Uterus (tissue), 4 donors: Measurements from ENCODE around the gene RSRC1. TPM values are rescaled to one million over a fixed set of nuclear protein-coding genes. Genes with fewer than 3 reads are reported as not detected.

Experiments used
- DNase-seq, 2 donors: peaks; one replicate each; pipeline ENCODE4 v3.0.0-alpha.2; 2019 to 2020
- H3K27ac ChIP-seq, 2 donors: fragments of 200-600 bp; sonication (generic); 1 replicate in 1 of 2; 2 replicates in 1 of 2; pipeline ENCODE4 v1.5.1; 2016 to 2018
- H3K27me3 ChIP-seq, 2 donors: fragments of 200-600 bp; sonication (generic); one replicate each; pipeline ENCODE4 v1.5.1; 2018 to 2019; ENCODE audit warnings: control low read depth in 1 of 2
- H3K36me3 ChIP-seq, 2 donors: fragments of 200-600 bp; sonication (generic); one replicate each; pipeline ENCODE4 v1.5.1; 2019; ENCODE audit warnings: control low read depth in 1 of 2
- H3K4me1 ChIP-seq, 2 donors: fragments of 200-600 bp; sonication (generic); one replicate each; pipeline ENCODE4 v1.5.1; 2018 to 2019; ENCODE audit warnings: control low read depth in 1 of 2
- H3K4me3 ChIP-seq, 2 donors: fragments of 200-600 bp; sonication (generic); 1 replicate in 1 of 2; 2 replicates in 1 of 2; pipeline ENCODE4 v1.5.1; 2018 to 2019; ENCODE audit warnings: mild to moderate bottlenecking in 1 of 2
- H3K9me3 ChIP-seq, 2 donors: fragments of 200-600 bp; sonication (generic); one replicate each; pipeline ENCODE4 v1.5.1; 2019; ENCODE audit warnings: control low read depth in 1 of 2
- POLR2A ChIP-seq, 2 donors: fragments of 450-650 bp; IDR thresholded peaks; one replicate each; pipeline ENCODE4 v1.6.1; 2016; ENCODE audit warnings: antibody characterized with exemption in 2 of 2, mild to moderate bottlenecking in 1 of 2, moderate library complexity in 1 of 2
- intact Hi-C: fragments of 100-400 bp; cut with DNase I; formaldehyde crosslinking; loops from one replicate; pipeline ENCODE4 v1.15.1; 2023; ENCODE audit warnings: low total_unique reads
- total RNA-seq, 4 donors: library from RNA; depleted of rRNA in 3 of 4; stranded (reverse); fragments of >200 nt in 3 of 4; gene quantifications; one replicate each; pipeline versions ENCODE4 v1.1.0 to v1.2.4, GENCODE V29; 2014 to 2023
- TF ChIP-seq, protein P1 (sequence below), 4 experiments: fragments of 200-600 bp in 2 of 4; fragments of 450-650 bp in 2 of 4; sonication (generic) in 2 of 4; IDR thresholded peaks; one replicate each; pipeline ENCODE4 v1.5.1; 2016 to 2019; ENCODE audit warnings: antibody characterized with exemption in 4 of 4, mild to moderate bottlenecking in 2 of 4, moderate library complexity in 1 of 4
- donor health status: DM: yes; HTN: yes; CAD: no.

RSRC1 gene
- total RNA-seq, 4 donors from 2014 or later = 24.1 to 128 (median 60.6) TPM

DNA sequence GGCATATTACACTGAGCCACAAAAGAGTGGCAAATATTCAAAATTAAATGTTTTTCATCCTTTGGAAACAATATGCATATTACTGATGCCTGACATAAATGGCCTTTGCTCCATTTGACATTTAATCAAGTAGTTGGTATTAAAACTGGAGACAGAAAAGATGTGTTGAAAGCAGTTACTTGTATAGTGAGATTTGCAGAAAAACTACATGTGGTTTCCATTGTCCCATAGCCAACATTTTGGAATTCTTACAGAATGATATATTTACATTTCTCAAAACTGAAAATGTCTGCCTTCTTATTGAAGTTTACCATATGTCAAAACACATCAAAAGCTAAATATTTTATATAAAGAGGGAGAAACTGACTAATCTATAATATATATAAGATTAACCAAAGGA lies 25.2 kb upstream of the RSRC1 start:
- intact Hi-C loops = no loop called here
- H3K4me1 ChIP-seq = no peaks in the 10 kb centered on the region
- no peaks in the 10 kb centered on the region for H3K9me3 ChIP-seq
- no peak overlapping the region for H3K27ac ChIP-seq
- H3K4me3 ChIP-seq = no peak overlapping the region
- no peak for DNase-seq
- H3K27me3 ChIP-seq = peaks cover 0 to 23% of the 10 kb centered on the region in 2 donors
- TF ChIP-seq, protein P1, sequence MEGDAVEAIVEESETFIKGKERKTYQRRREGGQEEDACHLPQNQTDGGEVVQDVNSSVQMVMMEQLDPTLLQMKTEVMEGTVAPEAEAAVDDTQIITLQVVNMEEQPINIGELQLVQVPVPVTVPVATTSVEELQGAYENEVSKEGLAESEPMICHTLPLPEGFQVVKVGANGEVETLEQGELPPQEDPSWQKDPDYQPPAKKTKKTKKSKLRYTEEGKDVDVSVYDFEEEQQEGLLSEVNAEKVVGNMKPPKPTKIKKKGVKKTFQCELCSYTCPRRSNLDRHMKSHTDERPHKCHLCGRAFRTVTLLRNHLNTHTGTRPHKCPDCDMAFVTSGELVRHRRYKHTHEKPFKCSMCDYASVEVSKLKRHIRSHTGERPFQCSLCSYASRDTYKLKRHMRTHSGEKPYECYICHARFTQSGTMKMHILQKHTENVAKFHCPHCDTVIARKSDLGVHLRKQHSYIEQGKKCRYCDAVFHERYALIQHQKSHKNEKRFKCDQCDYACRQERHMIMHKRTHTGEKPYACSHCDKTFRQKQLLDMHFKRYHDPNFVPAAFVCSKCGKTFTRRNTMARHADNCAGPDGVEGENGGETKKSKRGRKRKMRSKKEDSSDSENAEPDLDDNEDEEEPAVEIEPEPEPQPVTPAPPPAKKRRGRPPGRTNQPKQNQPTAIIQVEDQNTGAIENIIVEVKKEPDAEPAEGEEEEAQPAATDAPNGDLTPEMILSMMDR (IDR thresholded peaks at IDR 0.05) = no peak
- TF ChIP-seq POLR2A (IDR thresholded peaks at IDR 0.05) = no peak
- no peaks in the 10 kb centered on the region for H3K36me3 ChIP-seq

DNA sequence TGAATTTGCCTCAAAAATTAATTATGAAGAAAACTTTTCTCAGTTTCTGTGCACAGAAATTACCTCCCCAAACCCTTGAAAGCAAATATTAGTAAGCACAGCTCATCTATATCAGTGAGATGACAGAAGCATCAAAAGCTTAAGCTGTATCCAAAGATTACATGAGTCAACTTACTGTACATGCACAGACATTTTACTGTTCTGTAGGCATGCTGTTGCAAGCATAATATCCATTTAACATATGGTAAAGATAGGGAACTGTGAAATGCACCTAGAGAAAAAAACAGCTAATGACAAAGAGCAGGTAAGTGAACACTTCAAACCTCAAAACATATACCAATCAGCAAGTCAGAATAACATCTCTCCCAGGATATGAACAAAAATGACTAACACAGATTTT lies 24.5 kb upstream of the RSRC1 start:
- H3K27ac ChIP-seq = no peak overlapping the region
- no peak for DNase-seq
- intact Hi-C loops = no loop called here
- H3K4me3 ChIP-seq = no peak overlapping the region
- H3K27me3 ChIP-seq = peaks cover 0 to 18% of the 10 kb centered on the region in 2 donors
- TF ChIP-seq POLR2A (IDR thresholded peaks at IDR 0.05) = no peak
- TF ChIP-seq, protein P1 (IDR thresholded peaks at IDR 0.05) = no peak
- no peaks in the 10 kb centered on the region for H3K9me3 ChIP-seq
- H3K36me3 ChIP-seq = no peaks in the 10 kb centered on the region
- H3K4me1 ChIP-seq = no peaks in the 10 kb centered on the region

DNA sequence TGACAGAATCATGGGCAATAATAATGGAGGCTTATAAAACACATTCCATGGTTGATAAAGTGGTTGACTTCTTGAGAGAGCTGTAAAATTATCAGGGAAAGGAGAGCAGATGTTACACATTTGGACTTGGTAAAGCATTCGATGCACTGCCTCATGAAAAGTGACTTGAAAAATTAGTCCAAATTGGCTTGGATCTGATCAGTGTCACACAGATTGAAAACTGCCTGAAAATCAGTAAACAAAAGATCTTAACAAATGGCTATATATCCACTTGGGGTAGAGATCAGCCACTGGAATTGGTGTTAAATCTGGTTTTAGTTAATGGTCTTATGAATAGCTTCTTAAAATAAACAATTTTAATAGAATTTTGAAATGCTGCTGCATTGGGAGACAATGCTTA lies 24.0 kb upstream of the RSRC1 start:
- Histone ChIP-seq H3K9me3 (no peaks in the 10 kb centered on the region), H3K36me3 (no peaks in the 10 kb centered on the region), H3K27ac (no peak overlapping the region), H3K4me3 (no peak overlapping the region), H3K4me1 (no peaks in the 10 kb centered on the region), H3K27me3 (peaks cover 0 to 17% of the 10 kb centered on the region in 2 donors)
- intact Hi-C loops = no loop called here
- TF ChIP-seq POLR2A (IDR thresholded peaks at IDR 0.05) = no peak
- TF ChIP-seq, protein P1 (IDR thresholded peaks at IDR 0.05) = no peak
- no peak for DNase-seq

DNA sequence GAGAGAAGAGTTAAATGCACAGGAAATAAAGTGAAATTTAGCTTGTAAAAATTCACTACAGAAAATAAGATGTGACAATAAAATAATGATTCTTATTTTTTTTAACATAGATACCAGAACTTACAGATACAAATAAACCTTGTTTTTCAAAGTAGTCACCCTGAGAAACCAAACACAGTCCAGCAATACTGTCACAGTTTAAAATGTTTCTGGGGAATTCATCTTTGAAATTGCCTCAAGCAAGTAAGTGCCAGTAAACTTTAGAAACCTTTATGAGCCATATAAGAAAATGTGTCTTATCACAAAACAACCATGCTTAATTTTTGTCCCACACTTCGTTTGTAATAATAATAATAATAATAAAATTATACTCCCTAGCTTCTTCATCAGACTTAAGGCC lies 23.5 kb upstream of the RSRC1 start:
- TF ChIP-seq, protein P1 (IDR thresholded peaks at IDR 0.05) = no peak
- no peak for TF ChIP-seq POLR2A (IDR thresholded peaks at IDR 0.05)
- Histone ChIP-seq H3K4me1 (no peaks in the 10 kb centered on the region), H3K27ac (no peak overlapping the region), H3K4me3 (no peak overlapping the region), H3K36me3 (no peaks in the 10 kb centered on the region), H3K27me3 (peaks cover 0 to 19% of the 10 kb centered on the region in 2 donors), H3K9me3 (no peaks in the 10 kb centered on the region)
- intact Hi-C loops = no loop called here
- no peak for DNase-seq

DNA sequence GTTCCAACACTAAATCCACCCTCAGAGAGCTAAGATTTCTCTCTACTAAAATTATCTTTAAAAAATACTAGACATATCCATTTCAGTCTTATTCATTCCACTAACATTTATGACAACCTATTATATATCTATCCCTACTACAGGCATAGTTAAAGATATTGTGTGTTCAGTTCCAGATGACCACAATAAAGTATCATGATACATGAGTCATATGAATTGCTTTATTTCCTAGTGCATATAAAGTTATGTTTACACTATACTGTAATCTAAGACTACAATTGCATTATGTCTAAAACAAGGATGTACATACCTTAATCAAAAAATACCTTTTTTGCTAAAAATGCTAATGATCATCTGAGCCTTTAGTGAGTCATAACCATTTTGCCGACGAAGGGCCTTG lies 23.1 kb upstream of the RSRC1 start:
- DNase-seq = no peak
- H3K27ac ChIP-seq = no peak overlapping the region
- TF ChIP-seq, protein P1 (IDR thresholded peaks at IDR 0.05) = no peak
- TF ChIP-seq POLR2A (IDR thresholded peaks at IDR 0.05) = no peak
- H3K27me3 ChIP-seq = peaks cover 0 to 23% of the 10 kb centered on the region in 2 donors
- no peaks in the 10 kb centered on the region for H3K36me3 ChIP-seq
- H3K9me3 ChIP-seq = no peaks in the 10 kb centered on the region
- intact Hi-C loops = no loop called here
- H3K4me1 ChIP-seq = no peaks in the 10 kb centered on the region
- H3K4me3 ChIP-seq = no peak overlapping the region
